Retinal pigment epithelial cell (primary cell): ENCODE measurements around the gene LMTK2.

Experiments used
- DNase-seq: peaks from one replicate; pipeline ENCODE4 v3.0.0-alpha.2; 2010; ENCODE audit warnings: low read depth
- H3K4me3 ChIP-seq: 2 replicates; pipeline ENCODE4 v1.5.1; 2011; ENCODE audit warnings: mild to moderate bottlenecking, low read length, control low read depth, moderate library complexity
- CTCF ChIP-seq: conservative IDR thresholded peaks from 2 replicates; pipeline ENCODE4 v1.5.1; 2011; ENCODE audit warnings: low read depth, low read length, control low read depth, inconsistent platforms

Gene LMTK2

GRCh38 chr7:98102170-98102569 is 4.5 kb upstream of the LMTK2 start:
- TF ChIP-seq CTCF: no peak
- no peak for DNase-seq
- H3K4me3 ChIP-seq: no peak overlapping the region

- TF ChIP-seq CTCF: no peak
- no peak for DNase-seq
- no peak overlapping the region for H3K4me3 ChIP-seq
Measured at GRCh38 chr7:98105942-98106544, 619 bp upstream of the LMTK2 start.

DNA sequence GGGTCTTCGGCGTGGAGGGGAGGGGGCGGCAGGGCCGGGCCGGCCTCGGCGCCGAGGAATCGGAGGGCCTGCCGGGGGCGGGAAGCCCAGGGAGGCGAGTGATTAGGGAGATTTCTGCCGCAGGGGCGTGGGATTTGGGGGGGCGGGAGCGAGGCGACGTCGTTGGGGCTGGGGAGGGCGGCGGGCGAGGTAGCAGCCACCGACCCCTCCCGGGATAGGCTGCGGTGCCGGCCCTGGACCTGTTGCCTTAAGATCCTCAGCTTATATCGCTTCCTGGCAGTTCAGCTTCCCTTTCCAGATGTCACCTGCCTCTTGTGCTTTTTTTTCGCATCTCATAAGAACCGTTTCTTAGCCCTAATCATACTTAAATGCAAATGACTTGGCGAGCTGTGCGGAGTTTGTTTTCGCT is 655 bp downstream of the LMTK2 start:
- peak overlapping the region; percentile 71 for H3K4me3 ChIP-seq
- no peak for DNase-seq
- TF ChIP-seq CTCF: no peak

GRCh38 chr7:98110249-98111022 is 3.8 kb downstream of the LMTK2 start:
- TF ChIP-seq CTCF: no peak
- DNase-seq: no peak
- no peak overlapping the region for H3K4me3 ChIP-seq

DNA sequence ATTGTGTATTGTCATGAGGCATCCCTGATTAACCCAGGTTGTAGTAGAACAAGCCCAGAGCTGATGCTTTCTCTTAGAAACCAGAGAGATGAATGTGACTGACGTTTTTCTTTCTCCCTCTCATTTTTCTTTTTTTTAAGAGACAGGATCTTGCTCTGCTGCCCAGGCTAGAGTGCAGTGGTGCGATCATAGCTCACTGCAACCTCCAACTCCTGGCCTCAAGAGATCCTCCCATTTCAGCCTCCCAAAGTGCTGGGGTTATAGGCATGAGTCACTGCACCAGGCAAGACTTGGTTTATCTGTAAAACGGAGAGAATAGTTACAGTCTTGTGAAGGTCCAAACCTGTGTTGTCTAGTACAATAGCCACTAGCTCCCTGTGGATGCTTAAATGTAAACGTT is 5.4 kb downstream of the LMTK2 start:
- H3K4me3 ChIP-seq: no peak overlapping the region
- TF ChIP-seq CTCF: no peak
- DNase-seq: no peak

GRCh38 chr7:98115746-98116525 is 9.3 kb downstream of the LMTK2 start:
- TF ChIP-seq CTCF: no peak

More at GRCh38 chr7:98115746-98116525, 9.3 kb downstream of the LMTK2 start:
- no peak for DNase-seq
- no peak overlapping the region for H3K4me3 ChIP-seq
